NCI-H345 treated with DMSO at 0.1 percent for 48 hours (cell line): ENCODE measurements around the gene SERPINA6.
"Not testable (repeated sequence)": the region's sequence is repeated elsewhere in the genome, so short reads cannot be mapped to it uniquely, and the experiment has no call there.

Source experiments
- DNase-seq: peaks from one replicate; lab custom pipeline; 2025; ENCODE audit not compliant: unreplicated experiment; lab: John Stamatoyannopoulos, UW

Gene SERPINA6

GRCh38 chr14:94355191-94355794 is 32.2 kb upstream of the SERPINA6 start:
- DNase-seq = no peak

- no peak for DNase-seq
Measured at GRCh38 chr14:94354638-94355185, 31.6 kb upstream of the SERPINA6 start.

- not testable (repeated sequence) for DNase-seq
Measured at GRCh38 chr14:94354190-94354589, 31.1 kb upstream of the SERPINA6 start.

GRCh38 chr14:94349276-94349675 is 26.1 kb upstream of the SERPINA6 start:
- DNase-seq = no peak

GRCh38 chr14:94348836-94349235 is 25.7 kb upstream of the SERPINA6 start:
- no peak for DNase-seq

GRCh38 chr14:94346841-94347240 is 23.7 kb upstream of the SERPINA6 start:
- no peak for DNase-seq

GRCh38 chr14:94346065-94346786 is 23.1 kb upstream of the SERPINA6 start:
- not testable (repeated sequence) for DNase-seq

GRCh38 chr14:94345344-94346064 is 22.4 kb upstream of the SERPINA6 start:
- no peak for DNase-seq

GRCh38 chr14:94344389-94344788 is 21.3 kb upstream of the SERPINA6 start:
- no peak for DNase-seq

- DNase-seq = no peak
Measured at GRCh38 chr14:94343238-94344005, 20.3 kb upstream of the SERPINA6 start.

GRCh38 chr14:94342334-94342934 is 19.3 kb upstream of the SERPINA6 start:
- no peak for DNase-seq

GRCh38 chr14:94341656-94342333 is 18.7 kb upstream of the SERPINA6 start:
- no peak for DNase-seq

- no peak for DNase-seq
Measured at GRCh38 chr14:94340533-94340932, 17.4 kb upstream of the SERPINA6 start.

GRCh38 chr14:94338023-94338422 is 14.9 kb upstream of the SERPINA6 start:
- DNase-seq = no peak

- DNase-seq = no peak
Measured at GRCh38 chr14:94337274-94337673, 14.1 kb upstream of the SERPINA6 start.

GRCh38 chr14:94334872-94335271 is 11.7 kb upstream of the SERPINA6 start:
- DNase-seq = no peak

GRCh38 chr14:94332587-94332986 is 9.5 kb upstream of the SERPINA6 start:
- DNase-seq = no peak

- no peak for DNase-seq
Measured at GRCh38 chr14:94332063-94332583, 9.0 kb upstream of the SERPINA6 start.

- DNase-seq = no peak
Measured at GRCh38 chr14:94331462-94331861, 8.3 kb upstream of the SERPINA6 start.

GRCh38 chr14:94330857-94331256 is 7.7 kb upstream of the SERPINA6 start:
- DNase-seq = no peak
